ENCODE measurements around the gene LCN6.

LCN6 gene

GRCh38 chr9:136759001-136759400 is 10.7 kb upstream of the LCN6 start:
- Histone ChIP-seq H3K4me2 (ENCODE audit: low read depth, low read length, poor library complexity, severe bottlenecking) (no peak overlapping the region), H4K20me1 (ENCODE audit: insufficient read depth, low read length, poor library complexity, severe bottlenecking) (no peaks in the 10 kb centered on the region), H3K9ac (ENCODE audit: low read depth, low read length, poor library complexity, severe bottlenecking) (no peak overlapping the region), H3F3A (ENCODE audit: low read depth) (no peaks in the 10 kb centered on the region), H3K79me2 (ENCODE audit: insufficient read depth, low read length) (no peaks in the 10 kb centered on the region), H2AFZ (ENCODE audit: low read length) (no peak overlapping the region), H3K27me3 (ENCODE audit: insufficient read depth, low read length, poor library complexity, severe bottlenecking) (no peaks in the 10 kb centered on the region), H3K9me2 (replicated peaks; ENCODE audit: low read depth, low read length) (no peaks in the 10 kb centered on the region), H3K4me1 (ENCODE audit: insufficient read depth, low read length, poor library complexity, severe bottlenecking) (no peaks in the 10 kb centered on the region), H3K36me3 (ENCODE audit: insufficient read depth, low read length) (no peaks in the 10 kb centered on the region), H3K9me3 (ENCODE audit: insufficient read depth, low read depth, low read length) (no peaks in the 10 kb centered on the region), H3K4me3 (ENCODE audit: low read length, poor library complexity, severe bottlenecking) (no peak overlapping the region)
- no peak for TF ChIP-seq CTCF (conservative IDR thresholded peaks at IDR 0.05; ENCODE audit: low read length)
- no peak for TF ChIP-seq EZH2phosphoT487 (IDR thresholded peaks at IDR 0.05; ENCODE audit: borderline replicate concordance)

- Histone ChIP-seq H3K4me1 (ENCODE audit: insufficient read depth, low read length, poor library complexity, severe bottlenecking) (no peaks in the 10 kb centered on the region), H4K20me1 (ENCODE audit: insufficient read depth, low read length, poor library complexity, severe bottlenecking) (no peaks in the 10 kb centered on the region), H3K9ac (ENCODE audit: low read depth, low read length, poor library complexity, severe bottlenecking) (no peak overlapping the region), H3K79me2 (ENCODE audit: insufficient read depth, low read length) (no peaks in the 10 kb centered on the region), H3K9me2 (replicated peaks; ENCODE audit: low read depth, low read length) (no peaks in the 10 kb centered on the region), H2AFZ (ENCODE audit: low read length) (no peak overlapping the region), H3K4me3 (ENCODE audit: low read length, poor library complexity, severe bottlenecking) (no peak overlapping the region), H3K27me3 (ENCODE audit: insufficient read depth, low read length, poor library complexity, severe bottlenecking) (no peaks in the 10 kb centered on the region), H3K4me2 (ENCODE audit: low read depth, low read length, poor library complexity, severe bottlenecking) (no peak overlapping the region), H3F3A (ENCODE audit: low read depth) (no peaks in the 10 kb centered on the region), H3K36me3 (ENCODE audit: insufficient read depth, low read length) (no peaks in the 10 kb centered on the region), H3K9me3 (ENCODE audit: insufficient read depth, low read depth, low read length) (no peaks in the 10 kb centered on the region)
- TF ChIP-seq CTCF (conservative IDR thresholded peaks at IDR 0.05; ENCODE audit: low read length) (no peak), EZH2phosphoT487 (IDR thresholded peaks at IDR 0.05; ENCODE audit: borderline replicate concordance) (no peak)
Observed at GRCh38 chr9:136757751-136758140, 9.4 kb upstream of the LCN6 start.

GRCh38 chr9:136757328-136757727 is 9.0 kb upstream of the LCN6 start:
- Histone ChIP-seq H3K4me2 (ENCODE audit: low read depth, low read length, poor library complexity, severe bottlenecking) (no peak overlapping the region), H3K9me2 (replicated peaks; ENCODE audit: low read depth, low read length) (no peaks in the 10 kb centered on the region), H4K20me1 (ENCODE audit: insufficient read depth, low read length, poor library complexity, severe bottlenecking) (no peaks in the 10 kb centered on the region), H3K9ac (ENCODE audit: low read depth, low read length, poor library complexity, severe bottlenecking) (no peak overlapping the region), H3K9me3 (ENCODE audit: insufficient read depth, low read depth, low read length) (no peaks in the 10 kb centered on the region), H3K27me3 (ENCODE audit: insufficient read depth, low read length, poor library complexity, severe bottlenecking) (no peaks in the 10 kb centered on the region), H3F3A (ENCODE audit: low read depth) (no peaks in the 10 kb centered on the region), H3K36me3 (ENCODE audit: insufficient read depth, low read length) (no peaks in the 10 kb centered on the region), H2AFZ (ENCODE audit: low read length) (no peak overlapping the region), H3K4me3 (ENCODE audit: low read length, poor library complexity, severe bottlenecking) (no peak overlapping the region), H3K4me1 (ENCODE audit: insufficient read depth, low read length, poor library complexity, severe bottlenecking) (no peaks in the 10 kb centered on the region), H3K79me2 (ENCODE audit: insufficient read depth, low read length) (no peaks in the 10 kb centered on the region)
- TF ChIP-seq CTCF (conservative IDR thresholded peaks at IDR 0.05; ENCODE audit: low read length) (no peak), EZH2phosphoT487 (IDR thresholded peaks at IDR 0.05; ENCODE audit: borderline replicate concordance) (no peak)

All from Loucy (cell line).